Bronchus fibroblast of lung (primary cell): Measurements from ENCODE around the gene RAB39A. TPM values are rescaled to one million over a fixed set of nuclear protein-coding genes. Genes with fewer than 3 reads are reported as not detected.

Experiments
- total RNA-seq: library from RNA; depleted of rRNA; stranded (reverse); fragments of >200 nt; gene quantifications from 2 replicates; pipeline ENCODE4 v1.2.3, GENCODE V29; 2015

RAB39A gene
- not detected in 2 replicates for total RNA-seq

DNA sequence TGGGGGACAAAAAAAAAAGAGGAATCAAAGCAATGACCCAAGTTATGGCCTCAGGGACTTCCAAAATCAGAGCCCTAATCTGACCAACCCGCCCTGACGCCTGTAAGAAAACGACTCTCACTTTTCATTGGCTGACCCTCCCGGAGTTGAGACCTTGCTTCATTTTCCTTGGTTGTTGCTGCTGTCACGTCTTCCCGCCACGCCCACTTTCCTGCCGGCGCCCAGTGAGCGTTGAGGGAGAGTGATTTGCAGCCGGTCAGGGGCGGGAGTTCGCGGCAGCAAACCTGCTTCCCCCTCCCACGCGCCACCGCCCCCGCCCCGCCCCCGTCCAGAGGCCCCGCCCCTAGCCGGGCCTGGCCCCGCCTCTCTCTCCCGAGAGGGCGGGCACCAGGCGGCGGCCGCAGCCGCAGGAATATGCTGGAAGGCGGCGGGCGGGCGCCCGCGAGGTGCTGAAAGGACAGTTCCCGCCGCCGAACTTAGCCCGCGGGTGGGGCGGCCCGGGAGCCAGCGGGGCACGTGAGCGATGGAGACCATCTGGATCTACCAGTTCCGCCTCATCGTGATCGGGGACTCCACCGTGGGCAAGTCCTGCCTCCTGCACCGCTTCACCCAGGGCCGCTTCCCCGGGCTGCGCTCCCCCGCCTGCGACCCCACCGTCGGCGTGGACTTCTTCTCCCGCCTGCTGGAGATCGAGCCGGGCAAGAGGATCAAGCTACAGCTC is at the start of gene RAB39A:
Gene RAB39A, plus strand, starts transcription at position 403 of the 721 bp plus-strand sequence. Its CDS starts 121 bp downstream, at position 524.

DNA sequence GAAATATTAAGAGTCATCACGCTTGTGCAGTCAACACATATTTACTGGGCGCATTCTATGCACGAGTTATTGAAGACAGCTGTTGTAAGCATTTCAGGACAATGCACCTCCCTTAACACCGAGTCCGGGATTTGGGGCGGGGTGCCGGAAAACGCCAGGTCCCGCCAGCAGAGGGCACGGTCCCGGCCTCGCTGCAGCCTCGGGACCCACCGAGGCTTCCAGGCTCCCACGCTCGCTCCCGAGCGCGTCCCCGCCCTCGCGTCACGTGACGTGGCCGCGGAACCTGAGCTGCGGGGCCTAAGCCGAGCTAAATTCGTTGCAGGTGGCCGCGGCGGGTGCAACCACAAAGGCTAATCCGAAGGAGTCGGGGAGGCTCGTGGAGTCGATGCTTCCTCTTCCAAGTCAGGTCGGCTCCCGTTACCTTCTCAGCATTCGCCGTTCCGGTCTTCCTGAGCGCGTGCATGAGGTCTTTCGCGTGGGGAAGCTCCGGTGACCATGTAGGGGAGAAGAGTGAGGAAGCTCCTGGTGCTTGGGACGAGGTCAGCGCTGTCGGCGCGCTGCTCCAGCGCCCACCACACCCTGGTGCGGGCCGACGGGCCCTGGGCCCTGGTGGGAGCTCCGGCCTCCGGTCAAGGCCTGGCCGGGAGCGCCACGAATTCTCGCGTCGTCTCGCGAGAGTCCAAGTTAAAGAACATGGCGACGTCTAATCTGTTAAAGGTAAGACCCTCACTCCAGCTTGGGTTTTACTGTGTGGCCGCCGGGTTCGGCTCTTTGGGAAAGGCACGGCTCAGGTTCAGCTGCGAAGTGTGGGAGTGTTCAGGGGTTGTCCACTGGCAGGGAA is 80.6 kb downstream of the RAB39A start, which contains the start of gene CUL5:
Gene CUL5, plus strand, starts transcription at position 243 of the 841 bp plus-strand sequence. Its CDS starts 451 bp downstream, at position 694.

Other genes starting within 250 kb of the RAB39A start
- gene SLN, start 216.4 kb upstream of the RAB39A start, total RNA-seq, result not detected in 2 replicates
- 9.7 and 16.6 TPM in 2 replicates for gene SLC35F2, start 69.7 kb upstream of the RAB39A start, total RNA-seq
- gene CUL5, start 80.5 kb downstream of the RAB39A start, total RNA-seq, result 15.5 and 17.5 TPM in 2 replicates
- 165 and 223 TPM in 2 replicates for gene ACAT1, start 193.1 kb downstream of the RAB39A start, total RNA-seq